Activated CD4-positive, alpha-beta T cell treated with anti-CD3 and anti-CD28 coated beads for 36 hours (primary cell): Measurements from ENCODE around the gene OCIAD1. TPM values are rescaled to one million over a fixed set of nuclear protein-coding genes. Genes with fewer than 3 reads are reported as not detected.

ENCODE experiments used
- ATAC-seq: fragments of 200-7000 bp; cut with Tn5 transposase; one replicate; pipeline ENCODE4 v1.10.0; 2021; ENCODE audit warnings: mild to moderate bottlenecking, moderate library complexity
- CTCF ChIA-PET: fragments of 350-600 bp; sonication (Branson Sonifier 250); formaldehyde crosslinking; loops from one replicate; lab custom pipeline; 2021; ENCODE audit warnings: antibody characterized with exemption; lab: Charles Lee
- POLR2A ChIA-PET: fragments of 350-600 bp; sonication (Branson Sonifier 250); formaldehyde crosslinking; loops from one replicate; lab custom pipeline; 2021; ENCODE audit warnings: antibody characterized with exemption, inconsistent platforms; lab: Charles Lee
- DNase-seq: peaks from one replicate; pipeline ENCODE4 v3.0.0-alpha.2; 2020
- H3K27ac Mint-ChIP-seq: one replicate; pipeline ENCODE4 v1.8.0; 2021; ENCODE audit warnings: mixed read lengths
- H3K27me3 Mint-ChIP-seq: one replicate; pipeline ENCODE4 v1.8.0; 2021; ENCODE audit warnings: mixed read lengths
- H3K36me3 Mint-ChIP-seq: one replicate; pipeline ENCODE4 v1.8.0; 2021; ENCODE audit warnings: low read depth, mixed read lengths
- H3K4me1 Mint-ChIP-seq: one replicate; pipeline ENCODE4 v1.8.0; 2021; ENCODE audit warnings: mixed read lengths
- H3K4me3 Mint-ChIP-seq: one replicate; pipeline ENCODE4 v1.8.0; 2021; ENCODE audit warnings: mild to moderate bottlenecking, moderate library complexity, mixed read lengths
- H3K9me3 Mint-ChIP-seq: one replicate; pipeline ENCODE4 v1.8.0; 2021; ENCODE audit warnings: low read depth, mixed read lengths
- intact Hi-C, 2 experiments: fragments of 100-400 bp; cut with DNase I in 1 of 2; cut with micrococcal nuclease in 1 of 2; formaldehyde crosslinking; loops; one replicate each; pipeline versions ENCODE4 v1.14.2 to v1.15.1; 2022 to 2024; cut with DNase I, micrococcal nuclease
- total RNA-seq, 2 experiments: library from RNA; stranded (reverse); gene quantifications; one replicate each; pipeline ENCODE4 v1.2.3, GENCODE V29; 2021

The OCIAD1 gene
- total RNA-seq, 2 experiments from 2014 or later: 113 to 162 TPM

- ChIA-PET CTCF (no interaction called here), POLR2A (interaction anchor here (0.6 kb wide), 1 partner anchor 65 kb away, joined by 3 read pairs; no protein-coding TSS in a partner anchor)
- H3K27me3 Mint-ChIP-seq: no peaks in the 10 kb centered on the region
- H3K36me3 Mint-ChIP-seq: peaks cover 68% of the 10 kb centered on the region
- H3K27ac Mint-ChIP-seq: no peak overlapping the region
- H3K4me1 Mint-ChIP-seq: peaks cover 31% of the 10 kb centered on the region
- H3K9me3 Mint-ChIP-seq: no peaks in the 10 kb centered on the region
- no peak overlapping the region for H3K4me3 Mint-ChIP-seq
- ATAC-seq (no peak), DNase-seq (no peak)
- intact Hi-C loops: no loop called here
Measured at GRCh38 chr4:48896845-48897244, 66.0 kb downstream of the OCIAD1 start.

DNA sequence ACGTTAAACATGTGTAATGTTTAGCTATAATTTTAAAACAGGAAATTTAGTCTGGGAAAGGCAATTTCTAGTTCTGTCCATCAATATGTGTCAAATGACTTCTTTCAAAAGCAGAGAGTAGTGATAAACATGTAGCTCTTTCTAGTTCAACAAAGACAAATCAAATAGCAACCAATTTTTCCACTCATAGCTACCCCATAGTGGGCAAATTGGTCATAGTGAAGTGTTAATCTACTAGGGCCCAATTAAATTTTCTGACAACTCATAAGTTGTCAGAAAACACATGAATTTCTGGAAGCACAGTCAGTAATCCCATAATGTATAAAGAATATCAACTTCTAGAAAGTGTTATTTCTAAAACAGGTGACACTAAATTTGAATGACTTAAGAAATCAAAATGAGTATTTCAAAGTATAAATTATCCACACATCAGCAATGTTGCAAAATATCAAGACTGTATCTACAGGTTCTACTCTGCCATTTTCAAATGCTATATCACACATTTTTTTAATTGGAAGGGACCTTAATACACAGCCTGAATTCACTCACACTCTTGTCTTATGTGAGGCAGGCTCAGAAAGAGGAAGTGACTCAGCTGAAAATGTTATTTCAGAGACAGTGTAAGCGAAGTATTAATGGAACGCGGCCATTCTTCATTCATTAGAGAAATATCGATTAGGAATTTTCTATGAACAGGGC is 68.0 kb downstream of the OCIAD1 start:
- Mint-ChIP-seq H3K36me3 (peaks cover 63% of the 10 kb centered on the region), H3K27me3 (no peaks in the 10 kb centered on the region), H3K27ac (peak overlapping the region; percentile 75), H3K4me3 (no peak overlapping the region), H3K4me1 (peaks cover 42% of the 10 kb centered on the region), H3K9me3 (no peaks in the 10 kb centered on the region)
- POLR2A ChIA-PET: interaction anchor here (0.6 to 1.7 kb wide), 3 partner anchors 11 to 199 kb away, joined by 3 to 4 read pairs (median 4); no protein-coding TSS in a partner anchor
- CTCF ChIA-PET: interaction anchor here (1.0 to 1.3 kb wide), 3 partner anchors 8 to 46 kb away, joined by 3 to 5 read pairs (median 3); partner anchors contain the start of gene OCIAD2
- DNase-seq (no peak), ATAC-seq (peak; percentile 71)
- intact Hi-C loops: loop anchor here in 1 of 2 experiments (2.0 kb wide), 1 partner anchor 68 kb away; the partner anchor contains the start of gene OCIAD1

- ChIA-PET CTCF (no interaction called here), POLR2A (no interaction called here)
- peak overlapping the region; percentile 75 for H3K27ac Mint-ChIP-seq
- H3K27me3 Mint-ChIP-seq: no peaks in the 10 kb centered on the region
- H3K4me3 Mint-ChIP-seq: no peak overlapping the region
- ATAC-seq: no peak
- no peak for DNase-seq
- H3K4me1 Mint-ChIP-seq: peaks cover 44% of the 10 kb centered on the region
- no peaks in the 10 kb centered on the region for H3K9me3 Mint-ChIP-seq
- intact Hi-C loops: loop anchor here in 1 of 2 experiments (2.0 kb wide), 1 partner anchor 69 kb away; the partner anchor contains the start of gene OCIAD1
- H3K36me3 Mint-ChIP-seq: peaks cover 60% of the 10 kb centered on the region
Measured at GRCh38 chr4:48899432-48899749, 68.5 kb downstream of the OCIAD1 start.

- H3K4me3 Mint-ChIP-seq: no peak overlapping the region
- H3K9me3 Mint-ChIP-seq: no peaks in the 10 kb centered on the region
- DNase-seq (no peak), ATAC-seq (no peak)
- H3K36me3 Mint-ChIP-seq: peaks cover 60% of the 10 kb centered on the region
- peaks cover 46% of the 10 kb centered on the region for H3K4me1 Mint-ChIP-seq
- POLR2A ChIA-PET: no interaction called here
- CTCF ChIA-PET: no interaction called here
- H3K27ac Mint-ChIP-seq: peak overlapping the region; percentile 75
- intact Hi-C loops: loop anchor here in 1 of 2 experiments (2.0 to 10.0 kb wide), 2 partner anchors 69 to 555 kb away; partner anchors contain the start of genes OCIAD1 and SLAIN2
- H3K27me3 Mint-ChIP-seq: no peaks in the 10 kb centered on the region
Measured at GRCh38 chr4:48899950-48900349, 69.1 kb downstream of the OCIAD1 start.

DNA sequence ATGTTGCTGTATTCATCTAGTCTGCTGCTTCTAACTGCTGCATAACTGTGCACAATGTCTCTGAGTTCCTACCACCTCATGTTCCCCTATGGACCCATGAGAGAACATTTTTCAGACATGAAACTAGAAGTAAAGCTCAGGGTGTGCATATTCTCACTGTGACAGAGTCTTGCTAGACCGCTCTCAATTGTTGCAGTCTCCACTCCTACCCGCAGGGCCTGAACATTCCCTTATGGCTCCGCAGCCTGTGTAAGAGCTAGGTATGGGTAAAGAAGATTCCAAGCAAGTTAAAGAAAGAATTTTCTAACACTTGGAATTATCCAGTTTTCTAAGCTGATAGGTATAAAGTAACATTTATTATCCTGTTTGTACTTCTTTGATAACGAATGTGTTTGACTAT is 70.3 kb downstream of the OCIAD1 start:
- intact Hi-C loops: loop anchor here in 1 of 2 experiments (10.0 kb wide), 1 partner anchor 556 kb away; the partner anchor contains the start of gene SLAIN2
- no peak overlapping the region for H3K27ac Mint-ChIP-seq
- ChIA-PET POLR2A (interaction anchor here (0.5 to 0.6 kb wide), 2 partner anchors 62 to 65 kb away, joined by 3 read pairs; no protein-coding TSS in a partner anchor), CTCF (interaction anchor here (0.5 to 1.6 kb wide), 3 partner anchors 43 to 345 kb away, joined by 3 to 5 read pairs (median 4); no protein-coding TSS in a partner anchor)
- no peak for ATAC-seq
- DNase-seq: no peak
- no peaks in the 10 kb centered on the region for H3K27me3 Mint-ChIP-seq
- peaks cover 56% of the 10 kb centered on the region for H3K4me1 Mint-ChIP-seq
- H3K36me3 Mint-ChIP-seq: peaks cover 53% of the 10 kb centered on the region
- H3K9me3 Mint-ChIP-seq: no peaks in the 10 kb centered on the region
- H3K4me3 Mint-ChIP-seq: no peak overlapping the region

GRCh38 chr4:48902266-48902665 is 71.4 kb downstream of the OCIAD1 start:
- Mint-ChIP-seq H3K4me3 (no peak overlapping the region), H3K9me3 (no peaks in the 10 kb centered on the region), H3K27ac (peak overlapping the region; percentile 33), H3K4me1 (peaks cover 63% of the 10 kb centered on the region), H3K27me3 (no peaks in the 10 kb centered on the region), H3K36me3 (peaks cover 50% of the 10 kb centered on the region)
- no peak for ATAC-seq
- CTCF ChIA-PET: interaction anchor here (1.2 to 1.6 kb wide), 2 partner anchors 42 to 324 kb away, joined by 4 to 5 read pairs; no protein-coding TSS in a partner anchor
- intact Hi-C loops: loop anchor here in 1 of 2 experiments (10.0 kb wide), 1 partner anchor 557 kb away; the partner anchor contains the start of gene SLAIN2
- POLR2A ChIA-PET: interaction anchor here (1.0 kb wide), 1 partner anchor 121 kb away, joined by 5 read pairs; no protein-coding TSS in a partner anchor
- no peak for DNase-seq

DNA sequence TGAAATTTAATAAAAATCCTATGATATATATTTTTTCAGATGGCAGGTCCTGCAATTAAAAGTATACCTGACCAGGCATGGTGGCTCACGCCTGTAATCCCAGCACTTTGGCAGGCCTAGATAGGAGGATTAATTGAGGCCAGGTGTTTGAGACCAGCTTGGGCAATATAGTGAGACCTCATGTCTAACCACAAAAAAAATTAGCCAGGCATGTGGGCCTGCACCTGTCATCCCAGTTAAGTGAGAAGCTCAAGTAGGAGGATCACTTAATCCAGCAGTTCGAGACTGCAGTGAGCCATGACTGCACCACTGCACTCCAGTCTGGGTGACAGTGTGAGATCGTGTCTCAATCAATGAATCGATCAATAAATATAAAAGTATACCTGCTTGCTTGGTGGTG is 73.2 kb downstream of the OCIAD1 start:
- no peak overlapping the region for H3K4me3 Mint-ChIP-seq
- DNase-seq (no peak), ATAC-seq (no peak)
- intact Hi-C loops: loop anchor here in 1 of 2 experiments (10.0 kb wide), 1 partner anchor 559 kb away; the partner anchor contains the start of gene SLAIN2
- H3K9me3 Mint-ChIP-seq: no peaks in the 10 kb centered on the region
- CTCF ChIA-PET: interaction anchor here (0.5 kb wide), 1 partner anchor 139 kb away, joined by 4 read pairs; no protein-coding TSS in a partner anchor
- POLR2A ChIA-PET: no interaction called here
- H3K36me3 Mint-ChIP-seq: peaks cover 37% of the 10 kb centered on the region
- no peak overlapping the region for H3K27ac Mint-ChIP-seq
- peaks cover 61% of the 10 kb centered on the region for H3K4me1 Mint-ChIP-seq
- no peaks in the 10 kb centered on the region for H3K27me3 Mint-ChIP-seq

GRCh38 chr4:48904541-48905142 is 73.8 kb downstream of the OCIAD1 start:
- Mint-ChIP-seq H3K4me1 (peaks cover 58% of the 10 kb centered on the region), H3K27ac (peak overlapping the region; percentile 11), H3K4me3 (peak overlapping the region; percentile 85), H3K36me3 (peaks cover 31% of the 10 kb centered on the region), H3K9me3 (no peaks in the 10 kb centered on the region), H3K27me3 (no peaks in the 10 kb centered on the region)
- ChIA-PET POLR2A (no interaction called here), CTCF (interaction anchor here (0.5 to 0.6 kb wide), 2 partner anchors 140 to 347 kb away, joined by 3 to 4 read pairs; no protein-coding TSS in a partner anchor)
- intact Hi-C loops: loop anchor here (5.0 to 10.0 kb wide), 6 partner anchors 52 to 562 kb away; partner anchors contain the start of gene SLAIN2 (in 2 of the 2)
- ATAC-seq (no peak), DNase-seq (no peak)

- DNase-seq (no peak), ATAC-seq (no peak)
- intact Hi-C loops: loop anchor here (1.0 to 10.0 kb wide), 8 partner anchors 53 to 563 kb away; partner anchors contain the start of genes FRYL (in 2 of the 2), SLAIN2 (in 2 of the 2) and OCIAD1 (in 1 of the 2)
- no peaks in the 10 kb centered on the region for H3K9me3 Mint-ChIP-seq
- peaks cover 25% of the 10 kb centered on the region for H3K36me3 Mint-ChIP-seq
- ChIA-PET POLR2A (no interaction called here), CTCF (interaction anchor here (0.6 kb wide), 1 partner anchor 348 kb away, joined by 3 read pairs; no protein-coding TSS in a partner anchor)
- H3K4me3 Mint-ChIP-seq: peak overlapping the region; percentile 85
- peak overlapping the region; percentile 65 for H3K27ac Mint-ChIP-seq
- H3K4me1 Mint-ChIP-seq: peaks cover 55% of the 10 kb centered on the region
- H3K27me3 Mint-ChIP-seq: no peaks in the 10 kb centered on the region
Measured at GRCh38 chr4:48905363-48906015, 74.6 kb downstream of the OCIAD1 start.
